ENCODE measurements around the gene CSNK1D.
"Not testable (repeated sequence)": the region's sequence is repeated elsewhere in the genome, so short reads cannot be mapped to it uniquely, and the experiment has no call there.

The CSNK1D gene

DNA sequence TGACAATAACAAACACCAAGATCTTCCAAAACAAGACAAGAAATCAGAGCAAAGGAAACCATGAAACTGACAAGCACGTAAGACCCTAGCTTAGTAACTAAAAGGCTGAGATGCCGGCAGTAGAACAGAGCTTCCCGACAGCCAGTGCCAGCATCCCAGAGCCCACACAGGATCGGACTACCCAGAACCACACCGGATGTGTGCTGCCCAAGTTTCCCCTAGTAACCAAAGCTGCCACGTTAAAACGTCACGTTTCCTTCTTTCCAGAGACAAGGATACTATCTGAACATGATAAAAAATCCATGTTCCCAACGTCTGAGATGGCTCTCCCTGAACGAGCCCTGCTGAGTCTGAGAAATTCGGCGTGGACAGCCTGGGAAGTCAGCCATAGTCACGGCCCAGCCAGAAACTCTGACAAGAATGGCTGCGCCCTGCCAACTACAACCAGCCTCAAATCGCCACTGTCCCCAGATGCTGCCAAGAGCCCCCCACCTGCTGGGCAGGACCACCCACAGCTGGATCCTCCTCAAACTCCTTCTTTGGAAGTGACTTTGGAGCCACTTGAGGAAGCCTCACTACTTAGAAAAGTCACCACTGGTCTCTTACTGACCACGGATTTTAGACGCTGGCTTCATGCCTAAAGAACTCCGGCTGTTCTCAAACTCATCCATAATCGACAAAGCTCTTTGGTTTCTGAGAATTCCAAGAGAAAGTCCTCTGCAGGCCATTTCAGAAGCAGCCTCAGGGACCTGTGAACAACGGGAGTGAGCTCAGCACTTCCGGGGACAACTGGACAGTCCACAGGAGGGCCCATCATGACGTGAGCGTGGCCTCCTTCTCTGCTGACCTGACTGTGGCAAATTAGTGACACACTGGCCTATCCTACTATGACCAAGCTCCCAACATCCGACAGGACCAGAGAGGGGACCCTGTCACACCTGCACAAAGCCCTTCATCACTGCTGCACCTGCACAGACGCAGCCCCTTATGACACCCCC lies 77.5 kb downstream of the CSNK1D start:
- DNase-seq (ENCODE audit: extremely low read depth, low read depth), result no peak
- no peak overlapping the region for H3K4me3 ChIP-seq (replicated peaks; ENCODE audit: low read depth, low read length)
- TF ChIP-seq, protein P1, sequence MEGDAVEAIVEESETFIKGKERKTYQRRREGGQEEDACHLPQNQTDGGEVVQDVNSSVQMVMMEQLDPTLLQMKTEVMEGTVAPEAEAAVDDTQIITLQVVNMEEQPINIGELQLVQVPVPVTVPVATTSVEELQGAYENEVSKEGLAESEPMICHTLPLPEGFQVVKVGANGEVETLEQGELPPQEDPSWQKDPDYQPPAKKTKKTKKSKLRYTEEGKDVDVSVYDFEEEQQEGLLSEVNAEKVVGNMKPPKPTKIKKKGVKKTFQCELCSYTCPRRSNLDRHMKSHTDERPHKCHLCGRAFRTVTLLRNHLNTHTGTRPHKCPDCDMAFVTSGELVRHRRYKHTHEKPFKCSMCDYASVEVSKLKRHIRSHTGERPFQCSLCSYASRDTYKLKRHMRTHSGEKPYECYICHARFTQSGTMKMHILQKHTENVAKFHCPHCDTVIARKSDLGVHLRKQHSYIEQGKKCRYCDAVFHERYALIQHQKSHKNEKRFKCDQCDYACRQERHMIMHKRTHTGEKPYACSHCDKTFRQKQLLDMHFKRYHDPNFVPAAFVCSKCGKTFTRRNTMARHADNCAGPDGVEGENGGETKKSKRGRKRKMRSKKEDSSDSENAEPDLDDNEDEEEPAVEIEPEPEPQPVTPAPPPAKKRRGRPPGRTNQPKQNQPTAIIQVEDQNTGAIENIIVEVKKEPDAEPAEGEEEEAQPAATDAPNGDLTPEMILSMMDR (IDR thresholded peaks at IDR 0.05; ENCODE audit: low read depth, low read length, missing control alignments), result no peak

DNA sequence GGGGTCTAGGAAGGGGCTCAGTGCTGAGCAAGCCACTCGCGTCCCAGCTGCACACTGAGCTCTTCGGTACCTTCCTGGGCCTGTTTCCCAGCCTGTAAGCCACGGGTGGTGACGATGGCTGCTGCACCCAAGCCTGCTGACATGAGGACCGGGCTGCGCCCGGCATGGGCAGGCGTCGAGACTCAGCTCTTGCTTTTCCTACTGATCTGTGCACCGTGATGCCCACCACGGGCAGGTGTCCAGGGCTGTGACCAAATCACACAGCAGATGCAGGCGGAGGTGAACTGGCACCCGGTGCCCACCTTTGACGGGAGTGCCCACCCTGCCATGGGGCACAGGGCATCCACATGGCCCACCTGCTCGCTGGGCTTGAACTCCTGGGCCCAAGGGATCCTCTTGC lies 78.7 kb downstream of the CSNK1D start:
- TF ChIP-seq, protein P1 (IDR thresholded peaks at IDR 0.05; ENCODE audit: low read depth, low read length, missing control alignments), result no peak
- H3K4me3 ChIP-seq (replicated peaks; ENCODE audit: low read depth, low read length), result no peak overlapping the region
- no peak for DNase-seq (ENCODE audit: extremely low read depth, low read depth)

DNA sequence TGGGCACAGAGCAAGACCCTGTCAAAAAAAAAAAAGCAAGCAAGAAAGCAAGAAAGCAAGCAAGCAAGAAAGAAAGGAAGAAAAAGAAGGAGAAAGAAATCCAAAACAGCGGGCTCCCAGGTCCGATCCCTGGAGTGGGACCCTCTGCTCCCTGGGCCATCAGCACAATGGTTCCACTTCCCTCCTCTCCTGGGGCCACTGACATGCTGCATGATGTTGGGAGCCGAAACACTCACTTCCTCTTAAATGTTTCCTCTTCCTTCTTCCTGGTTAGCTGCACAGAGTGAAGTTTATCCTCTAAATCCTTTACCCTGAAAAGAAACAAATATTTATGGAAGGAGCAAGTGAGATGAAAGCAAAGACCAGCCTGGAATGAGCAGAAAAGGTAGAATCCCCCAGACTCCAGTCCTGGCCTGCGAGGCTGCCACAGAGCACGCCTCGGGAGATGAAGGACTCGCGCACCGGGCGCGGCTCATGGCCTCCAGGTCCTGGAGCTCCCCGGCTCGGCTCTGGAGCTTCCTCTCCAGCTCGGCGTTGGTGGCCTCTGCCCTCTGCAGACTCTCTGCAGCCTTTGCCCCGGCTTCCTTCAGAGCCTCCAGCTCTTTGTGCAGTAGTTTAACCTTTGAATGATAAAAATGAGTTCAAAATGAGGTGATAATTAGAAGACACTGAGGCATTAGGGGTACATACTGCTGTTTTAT lies 79.8 kb downstream of the CSNK1D start:
- TF ChIP-seq, protein P1 (IDR thresholded peaks at IDR 0.05; ENCODE audit: low read depth, low read length, missing control alignments), result no peak
- no peak overlapping the region for H3K4me3 ChIP-seq (replicated peaks; ENCODE audit: low read depth, low read length)
- DNase-seq (ENCODE audit: extremely low read depth, low read depth), result no peak

- H3K4me3 ChIP-seq (replicated peaks; ENCODE audit: low read depth, low read length); DNase-seq (ENCODE audit: extremely low read depth, low read depth): not testable (repeated sequence)
Observed at GRCh38 chr17:82193050-82193449, 80.5 kb downstream of the CSNK1D start.
